Liver (tissue), 3 donors: ENCODE data around the gene PLCB4.

Experiments
- EGR1 ChIP-seq, 2 donors: IDR thresholded peaks; 2 replicates each; pipeline ENCODE4 v1.6.1; 2016 to 2018; ENCODE audit warnings: antibody characterized with exemption in 2 of 2, low read depth in 2 of 2
- FOXA1 ChIP-seq: IDR thresholded peaks from 2 replicates; pipeline ENCODE4 v1.6.1; 2016; ENCODE audit warnings: antibody characterized with exemption
- GABPA ChIP-seq, 2 donors: IDR thresholded peaks in 1 of 2; conservative IDR thresholded peaks in 1 of 2; 2 replicates each; pipeline ENCODE4 v1.6.1; 2016; ENCODE audit warnings: antibody characterized with exemption in 2 of 2, mild to moderate bottlenecking in 1 of 2, moderate library complexity in 1 of 2
- JUND ChIP-seq, 2 donors: IDR thresholded peaks; 2 replicates each; pipeline ENCODE4 v1.6.1; 2016; ENCODE audit warnings: antibody characterized with exemption in 2 of 2
- MAX ChIP-seq: IDR thresholded peaks from 2 replicates; pipeline ENCODE4 v1.6.1; 2016; ENCODE audit warnings: antibody characterized with exemption
- NR2F2 ChIP-seq: IDR thresholded peaks from 2 replicates; pipeline ENCODE4 v1.6.1; 2016; ENCODE audit warnings: antibody characterized with exemption
- RAD21 ChIP-seq, 2 donors: IDR thresholded peaks; 2 replicates each; pipeline ENCODE4 v1.6.1; 2016; ENCODE audit warnings: antibody characterized with exemption in 2 of 2, mild to moderate bottlenecking in 2 of 2
- SP1 ChIP-seq: IDR thresholded peaks from 2 replicates; pipeline ENCODE4 v1.6.1; 2018; ENCODE audit warnings: antibody characterized with exemption, mild to moderate bottlenecking
- YY1 ChIP-seq: IDR thresholded peaks from 2 replicates; pipeline ENCODE4 v1.6.1; 2016; ENCODE audit warnings: antibody characterized with exemption, mild to moderate bottlenecking
- TF ChIP-seq, protein P1 (sequence below): fragments of 150-350 bp; IDR thresholded peaks from 2 replicates; pipeline ENCODE4 v1.5.1; 2017; ENCODE audit warnings: improper control_type of control experiment, low read depth, low read length; ENCODE audit not compliant: missing input control
- TF ChIP-seq, protein P2 (sequence below): IDR thresholded peaks from 2 replicates; pipeline ENCODE4 v1.6.1; 2016; ENCODE audit warnings: antibody characterized with exemption
- TF ChIP-seq, protein P3 (sequence below): IDR thresholded peaks from 2 replicates; pipeline ENCODE4 v1.6.1; 2016; ENCODE audit warnings: antibody characterized with exemption, mild to moderate bottlenecking
- donor health status: healthy.
- donor health status: healthy.

GRCh38 chr20:9279918-9280401 is 211.1 kb downstream of the PLCB4 start:
- TF ChIP-seq JUND (IDR thresholded peaks at IDR 0.05): no peak
- TF ChIP-seq EGR1 (IDR thresholded peaks at IDR 0.05; ENCODE audit: low read depth in 2 of 2): no peak
- TF ChIP-seq, protein P1, sequence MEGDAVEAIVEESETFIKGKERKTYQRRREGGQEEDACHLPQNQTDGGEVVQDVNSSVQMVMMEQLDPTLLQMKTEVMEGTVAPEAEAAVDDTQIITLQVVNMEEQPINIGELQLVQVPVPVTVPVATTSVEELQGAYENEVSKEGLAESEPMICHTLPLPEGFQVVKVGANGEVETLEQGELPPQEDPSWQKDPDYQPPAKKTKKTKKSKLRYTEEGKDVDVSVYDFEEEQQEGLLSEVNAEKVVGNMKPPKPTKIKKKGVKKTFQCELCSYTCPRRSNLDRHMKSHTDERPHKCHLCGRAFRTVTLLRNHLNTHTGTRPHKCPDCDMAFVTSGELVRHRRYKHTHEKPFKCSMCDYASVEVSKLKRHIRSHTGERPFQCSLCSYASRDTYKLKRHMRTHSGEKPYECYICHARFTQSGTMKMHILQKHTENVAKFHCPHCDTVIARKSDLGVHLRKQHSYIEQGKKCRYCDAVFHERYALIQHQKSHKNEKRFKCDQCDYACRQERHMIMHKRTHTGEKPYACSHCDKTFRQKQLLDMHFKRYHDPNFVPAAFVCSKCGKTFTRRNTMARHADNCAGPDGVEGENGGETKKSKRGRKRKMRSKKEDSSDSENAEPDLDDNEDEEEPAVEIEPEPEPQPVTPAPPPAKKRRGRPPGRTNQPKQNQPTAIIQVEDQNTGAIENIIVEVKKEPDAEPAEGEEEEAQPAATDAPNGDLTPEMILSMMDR: no peak
- TF ChIP-seq MAX: no peak
- TF ChIP-seq GABPA (IDR thresholded peaks at IDR 0.05 in 1 of 2, conservative IDR thresholded peaks at IDR 0.05 in 1 of 2): no peak
- TF ChIP-seq, protein P2, sequence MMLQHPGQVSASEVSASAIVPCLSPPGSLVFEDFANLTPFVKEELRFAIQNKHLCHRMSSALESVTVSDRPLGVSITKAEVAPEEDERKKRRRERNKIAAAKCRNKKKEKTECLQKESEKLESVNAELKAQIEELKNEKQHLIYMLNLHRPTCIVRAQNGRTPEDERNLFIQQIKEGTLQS: no peak
- no peak for TF ChIP-seq SP1
- TF ChIP-seq FOXA1: no peak
- no peak for TF ChIP-seq YY1
- no peak for TF ChIP-seq RAD21 (IDR thresholded peaks at IDR 0.05)
- TF ChIP-seq NR2F2: peak; percentile 98
- TF ChIP-seq, protein P3, sequence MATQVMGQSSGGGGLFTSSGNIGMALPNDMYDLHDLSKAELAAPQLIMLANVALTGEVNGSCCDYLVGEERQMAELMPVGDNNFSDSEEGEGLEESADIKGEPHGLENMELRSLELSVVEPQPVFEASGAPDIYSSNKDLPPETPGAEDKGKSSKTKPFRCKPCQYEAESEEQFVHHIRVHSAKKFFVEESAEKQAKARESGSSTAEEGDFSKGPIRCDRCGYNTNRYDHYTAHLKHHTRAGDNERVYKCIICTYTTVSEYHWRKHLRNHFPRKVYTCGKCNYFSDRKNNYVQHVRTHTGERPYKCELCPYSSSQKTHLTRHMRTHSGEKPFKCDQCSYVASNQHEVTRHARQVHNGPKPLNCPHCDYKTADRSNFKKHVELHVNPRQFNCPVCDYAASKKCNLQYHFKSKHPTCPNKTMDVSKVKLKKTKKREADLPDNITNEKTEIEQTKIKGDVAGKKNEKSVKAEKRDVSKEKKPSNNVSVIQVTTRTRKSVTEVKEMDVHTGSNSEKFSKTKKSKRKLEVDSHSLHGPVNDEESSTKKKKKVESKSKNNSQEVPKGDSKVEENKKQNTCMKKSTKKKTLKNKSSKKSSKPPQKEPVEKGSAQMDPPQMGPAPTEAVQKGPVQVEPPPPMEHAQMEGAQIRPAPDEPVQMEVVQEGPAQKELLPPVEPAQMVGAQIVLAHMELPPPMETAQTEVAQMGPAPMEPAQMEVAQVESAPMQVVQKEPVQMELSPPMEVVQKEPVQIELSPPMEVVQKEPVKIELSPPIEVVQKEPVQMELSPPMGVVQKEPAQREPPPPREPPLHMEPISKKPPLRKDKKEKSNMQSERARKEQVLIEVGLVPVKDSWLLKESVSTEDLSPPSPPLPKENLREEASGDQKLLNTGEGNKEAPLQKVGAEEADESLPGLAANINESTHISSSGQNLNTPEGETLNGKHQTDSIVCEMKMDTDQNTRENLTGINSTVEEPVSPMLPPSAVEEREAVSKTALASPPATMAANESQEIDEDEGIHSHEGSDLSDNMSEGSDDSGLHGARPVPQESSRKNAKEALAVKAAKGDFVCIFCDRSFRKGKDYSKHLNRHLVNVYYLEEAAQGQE: no peak
